M059J (cell line): ENCODE data around the gene DYNLT5. TPM values are rescaled to one million over a fixed set of nuclear protein-coding genes. Genes with fewer than 3 reads are reported as not detected.
"Not testable (repeated sequence)": the region's sequence is repeated elsewhere in the genome, so short reads cannot be mapped to it uniquely, and the experiment has no call there.

Experiments used
- DNase-seq: peaks from one replicate; pipeline ENCODE4 v3.0.0-alpha.2; 2012; ENCODE audit warnings: low read depth
- total RNA-seq: library from RNA; depleted of rRNA; stranded (reverse); fragments of >200 nt; shearing (Covaris generic); gene quantifications from 2 replicates; pipeline ENCODE4 v1.2.3, GENCODE V29; 2014; rRNA removed

DYNLT5 gene
- 5.2 and 7.8 TPM in 2 replicates for total RNA-seq

GRCh38 chr1:66752000-66752592 lies at the start of gene DYNLT5:
DYNLT5 (plus strand) TSS chr1:66752459; CDS start chr1:66754659, 2,200 bp downstream.
- peak; percentile 88 for DNase-seq

- no peak for DNase-seq
Observed at GRCh38 chr1:66704177-66704875, 47.9 kb upstream of the DYNLT5 start.

GRCh38 chr1:66705110-66705509 lies 47.1 kb upstream of the DYNLT5 start:
- peak; percentile 40 for DNase-seq

- peak; percentile 44 for DNase-seq
Observed at GRCh38 chr1:66711420-66711819, 40.8 kb upstream of the DYNLT5 start.

- DNase-seq = no peak
Observed at GRCh38 chr1:66712839-66713238, 39.4 kb upstream of the DYNLT5 start.

- DNase-seq = peak; percentile 12
Observed at GRCh38 chr1:66723985-66724384, 28.3 kb upstream of the DYNLT5 start.

- peak; percentile 68 for DNase-seq
Observed at GRCh38 chr1:66725885-66726665, 26.2 kb upstream of the DYNLT5 start.

GRCh38 chr1:66728021-66728420 lies 24.2 kb upstream of the DYNLT5 start:
- peak; percentile 15 for DNase-seq

GRCh38 chr1:66728716-66729115 lies 23.5 kb upstream of the DYNLT5 start:
- not testable (repeated sequence) for DNase-seq

GRCh38 chr1:66729119-66729518 lies 23.1 kb upstream of the DYNLT5 start:
- DNase-seq = no peak

- DNase-seq = no peak
Observed at GRCh38 chr1:66729523-66729922, 22.7 kb upstream of the DYNLT5 start.

- no peak for DNase-seq
Observed at GRCh38 chr1:66730462-66730861, 21.8 kb upstream of the DYNLT5 start.

GRCh38 chr1:66731170-66731865 lies 20.9 kb upstream of the DYNLT5 start:
- DNase-seq = peak; percentile 8

- peak; percentile 60 for DNase-seq
Observed at GRCh38 chr1:66732407-66733166, 19.7 kb upstream of the DYNLT5 start.

- peak; percentile 62 for DNase-seq
Observed at GRCh38 chr1:66733348-66734017, 18.8 kb upstream of the DYNLT5 start.

- not testable (repeated sequence) for DNase-seq
Observed at GRCh38 chr1:66734531-66734930, 17.7 kb upstream of the DYNLT5 start.

- DNase-seq = no peak
Observed at GRCh38 chr1:66737836-66738235, 14.4 kb upstream of the DYNLT5 start.

GRCh38 chr1:66739401-66740157 lies 12.7 kb upstream of the DYNLT5 start:
- DNase-seq = no peak

- no peak for DNase-seq
Observed at GRCh38 chr1:66745451-66745850, 6.8 kb upstream of the DYNLT5 start.

GRCh38 chr1:66747501-66747900 lies 4.8 kb upstream of the DYNLT5 start:
- peak; percentile 24 for DNase-seq
